PC-3 (cell line): ENCODE data around the gene SORL1-AS1.

Experiments used
- ATAC-seq: fragments of 200-7000 bp; cut with Tn5 transposase; 2 replicates; pipeline ENCODE4 v1.9.1; 2020; ENCODE audit warnings: mild to moderate bottlenecking, moderate library complexity
- BruUV-seq: library from RNA; stranded (reverse); fragments of 400-500 nt; replicated peaks from 2 replicates; lab custom pipeline; 2021; lab: Mats Ljungman, UMichigan
- CTCF ChIA-PET: fragments of 300-600 bp; sonication (Branson Sonifier 250); formaldehyde crosslinking; loops from one replicate; lab custom pipeline; 2022; ENCODE audit warnings: antibody characterized with exemption; lab: Charles Lee
- POLR2A ChIA-PET: fragments of 300-600 bp; sonication (Branson Sonifier 250); formaldehyde crosslinking; loops from one replicate; lab custom pipeline; 2022; ENCODE audit warnings: antibody characterized with exemption; ENCODE audit not compliant: unreplicated experiment; lab: Charles Lee
- DNase-seq: peaks from one replicate; pipeline ENCODE4 v3.0.0-alpha.2; 2015
- H2AFZ ChIP-seq: fragments of 300-600 bp; sonication (generic); 2 replicates; pipeline ENCODE4 v1.6.0; 2016; ENCODE audit warnings: antibody characterized with exemption, low read length
- H3F3A ChIP-seq: fragments of 300-600 bp; sonication (generic); one replicate; pipeline ENCODE4 v1.6.0; 2017; ENCODE audit warnings: antibody characterized with exemption, low read length, control low read depth, mild to moderate bottlenecking; ENCODE audit not compliant: unreplicated experiment
- H3K27ac ChIP-seq: fragments of 300-600 bp; sonication (generic); 2 replicates; pipeline ENCODE4 v1.5.1; 2016; ENCODE audit warnings: mild to moderate bottlenecking, low read length
- H3K27me3 ChIP-seq: fragments of 300-600 bp; sonication (generic); 2 replicates; pipeline ENCODE4 v1.6.1; 2016; ENCODE audit warnings: low read length, mixed read lengths
- H3K36me3 ChIP-seq: fragments of 300-600 bp; sonication (generic); 2 replicates; pipeline ENCODE4 v1.6.1; 2016; ENCODE audit warnings: low read depth, mixed run types, low read length, mixed read lengths
- H3K4me1 ChIP-seq: fragments of 300-600 bp; sonication (generic); 2 replicates; pipeline ENCODE4 v1.5.1; 2016; ENCODE audit warnings: low read length; ENCODE audit not compliant: insufficient read depth
- H3K4me2 ChIP-seq: fragments of 300-600 bp; sonication (generic); 2 replicates; pipeline ENCODE4 v1.6.0; 2016; ENCODE audit warnings: low read length
- H3K4me3 ChIP-seq: fragments of 300-600 bp; sonication (generic); 2 replicates; pipeline ENCODE4 v1.5.1; 2016; ENCODE audit warnings: mild to moderate bottlenecking, low read length, mixed read lengths
- H3K79me2 ChIP-seq: fragments of 300-600 bp; sonication (generic); 2 replicates; pipeline ENCODE4 v1.6.1; 2017; ENCODE audit warnings: low read length, mixed read lengths
- H3K9ac ChIP-seq: fragments of 300-600 bp; sonication (generic); 2 replicates; pipeline ENCODE4 v1.6.0; 2016; ENCODE audit warnings: mild to moderate bottlenecking, low read length
- H3K9me2 ChIP-seq: fragments of 300-600 bp; sonication (generic); replicated peaks from 2 replicates; pipeline ENCODE4 v1.6.1; 2016; ENCODE audit warnings: mixed run types, low read length, mixed read lengths
- H3K9me3 ChIP-seq: fragments of 300-600 bp; sonication (generic); 2 replicates; pipeline ENCODE4 v1.6.1; 2016; ENCODE audit warnings: low read length, mixed read lengths
- H4K20me1 ChIP-seq: fragments of 300-600 bp; sonication (generic); 2 replicates; pipeline ENCODE4 v1.6.1; 2016; ENCODE audit warnings: low read length, mixed read lengths
- CTCF ChIP-seq: fragments of 300-600 bp; sonication (generic); conservative IDR thresholded peaks from 2 replicates; pipeline ENCODE4 v1.5.1; 2017; ENCODE audit warnings: antibody characterized with exemption, low read depth, mild to moderate bottlenecking, low read length
- EZH2 ChIP-seq: fragments of 300-600 bp; sonication (generic); IDR thresholded peaks from one replicate; pipeline ENCODE4 v1.6.1; 2017; ENCODE audit warnings: antibody characterized with exemption, mild to moderate bottlenecking, low read length; ENCODE audit not compliant: unreplicated experiment
- EZH2phosphoT487 ChIP-seq: fragments of 300-600 bp; sonication (generic); IDR thresholded peaks from 2 replicates; pipeline ENCODE4 v1.6.1; 2018; ENCODE audit warnings: mild to moderate bottlenecking, antibody characterized with exemption, low read length, borderline replicate concordance
- intact Hi-C: fragments of 100-400 bp; cut with micrococcal nuclease; formaldehyde crosslinking; loops from 2 replicates; pipeline ENCODE4 v1.9.0; 2023

SORL1-AS1 gene

DNA sequence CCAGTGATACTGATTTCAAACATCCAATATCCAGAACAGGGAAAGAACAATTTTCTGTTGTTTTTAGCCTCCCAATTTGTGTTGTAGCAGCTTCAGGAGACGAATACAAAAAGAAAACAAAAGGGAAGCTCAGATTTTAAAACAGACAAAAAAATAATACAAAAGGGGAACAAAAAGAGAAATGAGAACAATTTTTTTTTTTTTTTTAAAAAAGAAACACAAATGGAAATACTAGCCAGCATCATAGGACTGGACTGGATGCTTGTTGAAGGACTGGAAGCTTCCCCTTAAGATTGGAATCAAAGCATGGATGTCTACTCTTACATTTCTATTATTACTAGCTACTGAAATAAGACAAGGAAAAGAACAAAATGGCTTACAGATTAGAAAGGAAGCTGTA is 47.1 kb downstream of the SORL1-AS1 start:
- no peaks in the 10 kb centered on the region for H3K79me2 ChIP-seq
- no peaks in the 10 kb centered on the region for H3K36me3 ChIP-seq
- H3K27me3 ChIP-seq = no peaks in the 10 kb centered on the region
- TF ChIP-seq EZH2 (no peak), CTCF (no peak), EZH2phosphoT487 (no peak)
- H4K20me1 ChIP-seq = no peaks in the 10 kb centered on the region
- no peak overlapping the region for H3K4me3 ChIP-seq
- H3K4me2 ChIP-seq = no peak overlapping the region
- no peaks in the 10 kb centered on the region for H3F3A ChIP-seq
- DNase-seq (no peak), ATAC-seq (no peak)
- H2AFZ ChIP-seq = no peak overlapping the region
- H3K9me3 ChIP-seq = peaks cover 7% of the 10 kb centered on the region
- BruUV-seq = no TSS peak
- intact Hi-C loops = no loop called here
- no peak overlapping the region for H3K27ac ChIP-seq
- H3K4me1 ChIP-seq = no peaks in the 10 kb centered on the region
- H3K9ac ChIP-seq = no peak overlapping the region
- CTCF ChIA-PET = interaction anchor here (0.7 kb wide), 1 partner anchor 566 kb away, joined by 8 read pairs; no protein-coding TSS in a partner anchor
- POLR2A ChIA-PET = interaction anchor here (0.6 kb wide), 1 partner anchor 22 kb away, joined by 19 read pairs; no protein-coding TSS in a partner anchor
- no peaks in the 10 kb centered on the region for H3K9me2 ChIP-seq

DNA sequence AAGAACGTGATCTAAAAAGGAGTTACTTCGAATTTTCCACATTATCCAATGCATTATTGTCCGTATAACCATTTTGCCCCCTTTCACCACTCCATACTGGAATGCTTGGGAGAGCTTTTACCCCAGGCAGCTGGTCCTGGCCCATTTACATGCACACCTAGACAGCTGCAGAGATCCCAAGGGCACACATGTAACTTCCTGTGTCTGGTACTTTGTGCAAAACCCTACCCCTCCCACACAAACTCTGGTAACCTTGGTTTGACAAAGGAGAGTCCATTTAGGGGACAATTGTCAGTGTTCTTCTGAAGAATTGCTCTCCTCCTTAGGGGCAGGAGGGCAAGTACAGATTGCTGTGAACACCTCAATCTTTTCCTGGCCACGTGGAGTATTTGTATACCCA is 58.0 kb downstream of the SORL1-AS1 start:
- no TSS peak for BruUV-seq

More for the DNA sequence above, 58.0 kb downstream of the SORL1-AS1 start:
- ATAC-seq = no peak
- H3K9me3 ChIP-seq = no peaks in the 10 kb centered on the region
- H3K4me1 ChIP-seq = peaks cover 13% of the 10 kb centered on the region
- no peaks in the 10 kb centered on the region for H3F3A ChIP-seq
- no peak overlapping the region for H3K27ac ChIP-seq
- no peak for TF ChIP-seq CTCF
- no peak for TF ChIP-seq EZH2phosphoT487
- no peak for TF ChIP-seq EZH2
- DNase-seq = no peak
- H3K27me3 ChIP-seq = no peaks in the 10 kb centered on the region; the same call in 1 of the 2 replicates
- ChIA-PET POLR2A (no interaction called here), CTCF (no interaction called here)
- H3K4me3 ChIP-seq = no peak overlapping the region
- H3K9ac ChIP-seq = no peak overlapping the region
- intact Hi-C loops = no loop called here
- H2AFZ ChIP-seq = no peak overlapping the region
- no peaks in the 10 kb centered on the region for H3K36me3 ChIP-seq
- no peak overlapping the region for H3K4me2 ChIP-seq
- no peaks in the 10 kb centered on the region for H3K9me2 ChIP-seq
- no peaks in the 10 kb centered on the region for H4K20me1 ChIP-seq
- H3K79me2 ChIP-seq = no peaks in the 10 kb centered on the region
